AG10803 (cell line): Measurements from ENCODE around the gene USP48.
"Not testable (repeated sequence)": the region's sequence is repeated elsewhere in the genome, so short reads cannot be mapped to it uniquely, and the experiment has no call there.

Experiments used
- DNase-seq: peaks from one replicate; pipeline ENCODE4 v3.0.0; 2010; ENCODE audit warnings: low read depth
- H3K4me3 ChIP-seq: 2 replicates; pipeline ENCODE4 v1.5.1; 2011; ENCODE audit warnings: mild to moderate bottlenecking, low read length, control low read depth
- CTCF ChIP-seq: conservative IDR thresholded peaks from 2 replicates; pipeline ENCODE4 v1.5.1; 2011; ENCODE audit warnings: mild to moderate bottlenecking, low read length, control low read depth, inconsistent platforms

The USP48 gene

DNA sequence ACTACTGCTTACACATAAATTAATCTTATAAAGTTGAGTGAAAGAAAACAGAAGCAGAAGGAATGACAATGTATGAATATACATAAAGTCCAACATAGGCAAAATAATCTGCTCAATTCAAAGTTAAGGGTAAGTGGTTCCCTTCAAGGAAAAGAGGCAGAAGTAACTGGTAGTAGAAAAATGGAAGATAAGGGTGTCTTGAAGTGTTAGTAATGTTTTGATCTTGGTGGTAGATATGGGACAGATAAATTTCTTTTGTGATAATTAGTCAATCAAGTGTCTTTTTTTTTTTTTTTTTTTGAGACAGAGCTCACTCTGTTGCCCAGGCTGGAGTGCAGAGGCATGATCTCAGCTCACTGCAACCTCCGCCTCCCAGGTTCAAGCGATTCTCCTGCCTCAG is 12.7 kb downstream of the USP48 start:
- TF ChIP-seq CTCF = no peak
- DNase-seq = no peak
- no peak overlapping the region for H3K4me3 ChIP-seq

DNA sequence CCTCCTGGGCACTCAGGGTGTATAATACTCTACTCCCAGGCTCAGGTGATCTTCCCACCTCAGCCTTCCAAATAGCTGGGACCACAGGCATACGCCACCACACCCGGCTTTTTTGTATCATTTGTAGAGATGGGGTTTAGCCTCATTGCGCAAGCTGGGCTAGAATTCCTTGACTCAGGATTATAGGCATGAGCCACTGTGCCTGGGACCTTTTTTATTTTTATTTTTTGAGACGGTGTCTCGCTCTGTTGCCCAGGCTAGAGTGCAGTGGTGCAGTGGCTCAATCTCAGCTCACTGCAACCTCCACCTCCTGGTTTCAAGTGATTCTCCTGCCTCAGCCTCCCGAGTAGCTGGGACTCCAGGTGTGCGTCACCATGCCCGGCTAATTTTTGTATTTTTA is 15.8 kb downstream of the USP48 start:
- H3K4me3 ChIP-seq, DNase-seq: not testable (repeated sequence)

DNA sequence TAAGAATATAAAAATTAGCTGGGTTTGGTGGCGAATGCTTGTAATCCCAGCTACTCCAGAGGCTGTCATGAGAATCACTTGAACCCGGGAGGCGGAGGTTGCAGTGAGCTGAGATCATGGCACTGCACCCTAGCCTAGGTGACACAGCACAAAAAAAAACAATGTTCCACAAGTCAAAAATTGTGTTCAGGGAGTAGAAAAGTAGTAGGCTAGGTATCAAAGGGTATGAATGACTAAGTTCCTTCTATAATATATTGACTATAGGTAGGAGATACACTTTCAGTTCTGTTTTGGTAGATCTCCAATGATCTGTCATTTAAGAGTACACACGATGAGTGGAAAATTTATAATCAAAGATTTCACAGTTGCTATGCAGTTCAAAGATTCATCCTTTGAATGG is 16.7 kb downstream of the USP48 start:
- TF ChIP-seq CTCF = no peak
- H3K4me3 ChIP-seq = no peak overlapping the region
- no peak for DNase-seq

DNA sequence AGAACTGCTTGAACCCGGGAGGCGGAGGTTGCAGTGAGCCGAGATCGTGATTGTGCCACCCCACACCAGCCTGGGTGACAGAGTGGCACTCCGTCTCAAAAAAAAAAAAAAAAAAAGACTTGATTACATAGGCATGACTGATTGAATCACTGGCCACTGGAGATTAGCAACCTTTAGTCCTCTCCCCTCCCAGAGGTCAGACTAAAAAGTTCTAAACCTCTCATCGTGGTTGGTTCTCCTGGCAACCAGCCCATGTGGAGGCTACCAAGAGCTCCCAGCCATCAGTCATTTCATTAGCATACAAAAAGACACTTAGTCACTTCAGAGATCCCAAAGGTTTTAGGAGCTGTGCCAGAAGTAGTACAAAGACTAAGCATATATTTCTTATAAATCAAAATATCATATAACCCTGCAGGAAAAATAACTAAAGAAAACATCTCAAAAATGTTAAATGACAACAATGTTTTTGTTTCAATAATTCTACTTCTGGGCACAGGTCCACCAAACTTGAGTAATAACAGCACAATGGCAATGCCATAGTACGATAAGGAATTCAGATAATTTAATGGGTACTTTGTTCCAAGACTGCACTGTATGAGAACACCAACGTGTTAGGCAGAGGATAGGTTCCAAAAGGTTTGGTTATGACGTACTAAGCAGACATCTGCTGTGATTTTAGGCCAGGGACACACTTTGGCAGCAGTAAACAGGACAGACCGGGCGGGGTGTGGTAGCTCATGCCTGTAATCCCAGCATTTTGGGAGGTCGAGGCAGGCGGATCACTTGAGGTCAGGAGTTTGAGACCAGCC is 18.1 kb downstream of the USP48 start:
- H3K4me3 ChIP-seq = no peak overlapping the region
- TF ChIP-seq CTCF = no peak
- DNase-seq = peak; percentile 98

- no peak for TF ChIP-seq CTCF
- no peak for DNase-seq
- no peak overlapping the region for H3K4me3 ChIP-seq
Measured at GRCh38 chr1:21763694-21764419, 19.1 kb downstream of the USP48 start.

DNA sequence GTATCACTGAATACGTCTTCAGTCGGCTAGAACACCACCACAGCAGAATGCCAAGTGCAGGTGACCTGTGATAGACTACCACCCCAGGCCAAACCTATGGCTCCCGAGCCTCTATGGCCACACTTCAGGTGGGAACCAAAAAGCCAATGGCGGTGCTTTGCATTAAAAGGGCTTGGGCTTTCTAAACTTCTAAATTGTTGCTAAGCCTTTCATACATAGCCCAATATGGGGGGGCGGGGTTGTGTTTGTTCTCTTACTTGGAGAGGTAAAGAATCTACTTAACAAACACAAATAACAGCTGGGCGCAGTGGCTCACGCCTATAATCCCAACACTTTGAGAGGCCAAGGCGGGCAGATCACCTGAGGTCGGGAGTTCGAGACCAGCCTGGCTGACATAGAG is 19.7 kb downstream of the USP48 start:
- DNase-seq = no peak
- no peak for TF ChIP-seq CTCF
- no peak overlapping the region for H3K4me3 ChIP-seq

DNA sequence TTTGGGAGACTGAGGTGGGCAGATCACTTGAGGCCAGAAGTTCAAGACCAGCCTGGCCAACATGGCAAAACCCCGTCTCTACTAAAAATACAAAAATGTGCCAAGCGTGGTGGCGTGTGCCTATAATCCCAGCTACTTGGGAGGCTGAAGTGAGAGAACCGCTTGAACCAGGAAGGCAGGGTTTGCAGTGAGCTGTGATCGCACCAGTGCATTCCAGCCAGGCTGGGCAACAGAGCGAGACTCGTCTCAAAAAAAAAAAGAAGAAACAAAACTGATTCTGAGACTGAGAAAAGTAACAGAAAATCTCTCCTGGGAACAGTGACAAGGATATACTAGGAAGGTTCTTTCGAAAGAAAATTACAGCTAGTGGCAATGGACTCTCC is 20.9 kb downstream of the USP48 start:
- no peak for TF ChIP-seq CTCF
- DNase-seq = no peak
- no peak overlapping the region for H3K4me3 ChIP-seq
